Activated T-cell treated with anti-CD3 and anti-CD28 coated beads, Interleukin-2, amount 50 U/mL, for 48 hours (primary cell): ENCODE data around the gene GP9.

ENCODE experiments used
- DNase-seq, 2 experiments: peaks; one replicate each; pipeline ENCODE4 v3.0.0-alpha.2; 2020

GP9 gene

GRCh38 chr3:129060276-129061022 lies at the start of gene GP9:
GP9 (plus strand) TSS chr3:129060779; CDS start chr3:129061740, 961 bp downstream.
- DNase-seq: no peak

GRCh38 chr3:129013491-129013891 lies 47.1 kb upstream of the GP9 start:
- no peak for DNase-seq

- DNase-seq: no peak
Observed at GRCh38 chr3:129014148-129014547, 46.4 kb upstream of the GP9 start.

GRCh38 chr3:129014793-129015345 lies 45.7 kb upstream of the GP9 start:
- DNase-seq: no peak

GRCh38 chr3:129015388-129016105 lies 45.0 kb upstream of the GP9 start:
- DNase-seq: peak; percentile 63 to 68

- peak; percentile 67 to 71 for DNase-seq
Observed at GRCh38 chr3:129016356-129016719, 44.2 kb upstream of the GP9 start.

GRCh38 chr3:129016720-129017483 lies 43.7 kb upstream of the GP9 start:
- DNase-seq: peak in 1 of 2 experiments; percentile 33

- no peak for DNase-seq
Observed at GRCh38 chr3:129017484-129017899, 43.1 kb upstream of the GP9 start.

- no peak for DNase-seq
Observed at GRCh38 chr3:129018271-129018670, 42.3 kb upstream of the GP9 start.

- no peak for DNase-seq
Observed at GRCh38 chr3:129018751-129019150, 41.8 kb upstream of the GP9 start.

GRCh38 chr3:129019266-129019665 lies 41.3 kb upstream of the GP9 start:
- no peak for DNase-seq

- no peak for DNase-seq
Observed at GRCh38 chr3:129020691-129021090, 39.9 kb upstream of the GP9 start.

- DNase-seq: no peak
Observed at GRCh38 chr3:129021140-129021551, 39.4 kb upstream of the GP9 start.

- no peak for DNase-seq
Observed at GRCh38 chr3:129022114-129023007, 38.2 kb upstream of the GP9 start.

GRCh38 chr3:129023008-129023358 lies 37.6 kb upstream of the GP9 start:
- no peak for DNase-seq

GRCh38 chr3:129023909-129024308 lies 36.7 kb upstream of the GP9 start:
- no peak for DNase-seq

GRCh38 chr3:129025108-129025507 lies 35.5 kb upstream of the GP9 start:
- DNase-seq: no peak

GRCh38 chr3:129025691-129026435 lies 34.7 kb upstream of the GP9 start:
- DNase-seq: no peak

- DNase-seq: peak; percentile 90 to 94
Observed at GRCh38 chr3:129026728-129027543, 33.6 kb upstream of the GP9 start.

- DNase-seq: no peak
Observed at GRCh38 chr3:129027544-129027880, 33.1 kb upstream of the GP9 start.

GRCh38 chr3:129028866-129029265 lies 31.7 kb upstream of the GP9 start:
- DNase-seq: no peak
